IMR-90 (cell line): ENCODE data around the gene COL15A1. TPM values are rescaled to one million over a fixed set of nuclear protein-coding genes. Genes with fewer than 3 reads are reported as not detected.

Experiments
- polyA plus RNA-seq, 3 experiments: library from polyadenylated mRNA; depleted of rRNA; stranded (reverse); fragments of >200 nt; gene quantifications; 2 replicates each; pipeline ENCODE4 v1.2.3, GENCODE V29; 2012; ENCODE audit warnings: low replicate concordance in 1 of 3
- total RNA-seq: library from RNA; depleted of rRNA; stranded (reverse); fragments of >200 nt; gene quantifications from 2 replicates; pipeline ENCODE4 v1.2.3, GENCODE V29; 2012; rRNA removed

COL15A1 gene
- total and polyA plus RNA-seq, 2 of the 4 experiments (the other 2 are of a cell fraction): 2.2 to 3.7 TPM

Other genes starting within 250 kb of the COL15A1 start
- gene GABBR2, start 235.0 kb upstream of the COL15A1 start, total RNA-seq: 19.4 and 20.3 TPM in 2 replicates
- gene GABBR2, start 235.0 kb upstream of the COL15A1 start, polyA plus RNA-seq (2012; rRNA removed): 14.2 and 15.4 TPM in 2 replicates
- gene ANKS6, start 147.4 kb upstream of the COL15A1 start, total RNA-seq: 8.6 and 9.0 TPM in 2 replicates
- 23.6 and 24.0 TPM in 2 replicates for gene ANKS6, start 147.4 kb upstream of the COL15A1 start, polyA plus RNA-seq (2012; rRNA removed)
- gene GALNT12, start 136.2 kb upstream of the COL15A1 start, total RNA-seq: 2.5 TPM in 2 replicates
- gene GALNT12, start 136.2 kb upstream of the COL15A1 start, polyA plus RNA-seq (2012; rRNA removed): 2.0 and 2.3 TPM in 2 replicates
- gene TGFBR1, start 161.2 kb downstream of the COL15A1 start, total RNA-seq: 57.8 and 75.3 TPM in 2 replicates
- gene TGFBR1, start 161.2 kb downstream of the COL15A1 start, polyA plus RNA-seq (2012; rRNA removed): 10.2 and 15.1 TPM in 2 replicates